Lower lobe of right lung (tissue), 2 donors: ENCODE measurements around the gene SND1. TPM values are rescaled to one million over a fixed set of nuclear protein-coding genes. Genes with fewer than 3 reads are reported as not detected.

Source experiments
- ATAC-seq, 2 donors: fragments of 200-7000 bp; cut with Tn5 transposase; one replicate each; pipeline ENCODE4 v1.9.1; 2020 to 2022; ENCODE audit warnings: mild to moderate bottlenecking in 2 of 2, moderate library complexity in 2 of 2
- DNase-seq: peaks from one replicate; pipeline ENCODE4 v3.0.0-alpha.2; 2020
- H3K27ac ChIP-seq: fragments of 200-600 bp; one replicate; pipeline ENCODE4 v1.8.0; 2022
- H3K27me3 ChIP-seq: fragments of 200-600 bp; one replicate; pipeline ENCODE4 v1.8.0; 2022; ENCODE audit warnings: low read depth
- H3K36me3 ChIP-seq: fragments of 200-600 bp; one replicate; pipeline ENCODE4 v1.8.0; 2022; ENCODE audit warnings: mild to moderate bottlenecking
- H3K4me1 ChIP-seq: fragments of 200-600 bp; one replicate; pipeline ENCODE4 v1.8.0; 2022
- H3K4me3 ChIP-seq: fragments of 200-600 bp; one replicate; pipeline ENCODE4 v1.8.0; 2022; ENCODE audit warnings: mild to moderate bottlenecking
- H3K9me3 ChIP-seq: fragments of 200-600 bp; one replicate; pipeline ENCODE4 v1.8.0; 2022
- CTCF ChIP-seq: fragments of 200-600 bp; IDR thresholded peaks from one replicate; pipeline ENCODE4 v1.8.0; 2022; ENCODE audit warnings: antibody characterized with exemption, mild to moderate bottlenecking
- intact Hi-C: fragments of 100-400 bp; cut with DNase I; formaldehyde crosslinking; loops from one replicate; pipeline ENCODE4 v1.11.0; 2022
- total RNA-seq: library from RNA; stranded (reverse); fragmentation: NEBNext Ultra II Directional; extraction: Animal tissue kit (Norgen Biotek cat#: 25700); gene quantifications from one replicate; pipeline ENCODE4 v1.2.1, GENCODE V29; 2021
- donor health status: DM: no; HTN: yes; CAD: no; lungs with severe emphysema.

The SND1 gene
- total RNA-seq, 1 donor from 2014 or later: 142 TPM

GRCh38 chr7:127710635-127711034 is 58.6 kb downstream of the SND1 start:
- Histone ChIP-seq H3K36me3 (peaks cover 48% of the 10 kb centered on the region), H3K9me3 (peaks cover 8% of the 10 kb centered on the region), H3K4me1 (no peaks in the 10 kb centered on the region), H3K4me3 (no peak overlapping the region), H3K27ac (no peak overlapping the region), H3K27me3 (no peaks in the 10 kb centered on the region)
- DNase-seq (no peak), ATAC-seq (no peak)
- TF ChIP-seq CTCF: no peak
- intact Hi-C loops: no loop called here

GRCh38 chr7:127711872-127712271 is 59.9 kb downstream of the SND1 start:
- Histone ChIP-seq H3K4me3 (no peak overlapping the region), H3K36me3 (peaks cover 38% of the 10 kb centered on the region)
- TF ChIP-seq CTCF: no peak

GRCh38 chr7:127713006-127713405 is 61.0 kb downstream of the SND1 start:
- no peak overlapping the region for H3K4me3 ChIP-seq
- no peak for TF ChIP-seq CTCF
- peaks cover 38% of the 10 kb centered on the region for H3K36me3 ChIP-seq
- no peak overlapping the region for H3K27ac ChIP-seq
- no peaks in the 10 kb centered on the region for H3K4me1 ChIP-seq
- intact Hi-C loops: no loop called here
- H3K9me3 ChIP-seq: peaks cover 8% of the 10 kb centered on the region
- ATAC-seq (no peak), DNase-seq (no peak)
- no peaks in the 10 kb centered on the region for H3K27me3 ChIP-seq

More at GRCh38 chr7:127711872-127712271, 59.9 kb downstream of the SND1 start:
- H3K4me1 ChIP-seq: no peaks in the 10 kb centered on the region
- H3K27me3 ChIP-seq: no peaks in the 10 kb centered on the region
- peaks cover 8% of the 10 kb centered on the region for H3K9me3 ChIP-seq
- ATAC-seq (no peak), DNase-seq (no peak)
- no peak overlapping the region for H3K27ac ChIP-seq
- intact Hi-C loops: no loop called here

- no peaks in the 10 kb centered on the region for H3K4me1 ChIP-seq
- DNase-seq (no peak), ATAC-seq (no peak)
- H3K27ac ChIP-seq: no peak overlapping the region
- H3K36me3 ChIP-seq: peaks cover 39% of the 10 kb centered on the region
- intact Hi-C loops: no loop called here
- no peaks in the 10 kb centered on the region for H3K27me3 ChIP-seq
- no peak overlapping the region for H3K4me3 ChIP-seq
- peaks cover 8% of the 10 kb centered on the region for H3K9me3 ChIP-seq
- TF ChIP-seq CTCF: no peak
These were observed 61.8 kb downstream of the SND1 start for GRCh38 chr7:127713758-127714157.

GRCh38 chr7:127715272-127715671 is 63.3 kb downstream of the SND1 start:
- H3K4me1 ChIP-seq: no peaks in the 10 kb centered on the region
- ATAC-seq (no peak), DNase-seq (no peak)
- no peaks in the 10 kb centered on the region for H3K27me3 ChIP-seq
- H3K36me3 ChIP-seq: peaks cover 29% of the 10 kb centered on the region
- no peak for TF ChIP-seq CTCF
- intact Hi-C loops: no loop called here
- peaks cover 8% of the 10 kb centered on the region for H3K9me3 ChIP-seq
- no peak overlapping the region for H3K27ac ChIP-seq
- H3K4me3 ChIP-seq: no peak overlapping the region

GRCh38 chr7:127715901-127716300 is 63.9 kb downstream of the SND1 start:
- H3K9me3 ChIP-seq: peaks cover 6% of the 10 kb centered on the region
- H3K27me3 ChIP-seq: no peaks in the 10 kb centered on the region
- intact Hi-C loops: no loop called here
- H3K27ac ChIP-seq: no peak overlapping the region
- no peak for DNase-seq
- H3K36me3 ChIP-seq: peaks cover 34% of the 10 kb centered on the region
- ATAC-seq: no peak
- H3K4me3 ChIP-seq: no peak overlapping the region
- no peak for TF ChIP-seq CTCF
- H3K4me1 ChIP-seq: no peaks in the 10 kb centered on the region
